Spleen (tissue), 11 donors: Measurements from ENCODE around the gene COBLL1. TPM values are rescaled to one million over a fixed set of nuclear protein-coding genes. Genes with fewer than 3 reads are reported as not detected.

ENCODE experiments used
- DNase-seq: peaks from one replicate; pipeline ENCODE4 v3.0.0-alpha.2; 2020
- H3K27ac ChIP-seq, 8 donors: fragments of 200-600 bp; sonication (generic) in 7 of 8; 1 replicate in 4 of 8; 2 replicates in 4 of 8; pipeline versions ENCODE4 v1.5.0 to v1.8.0; 2016 to 2021; ENCODE audit warnings: inconsistent platforms in 4 of 8, mild to moderate bottlenecking in 4 of 8, moderate library complexity in 1 of 8
- H3K27me3 ChIP-seq, 7 donors: fragments of 200-600 bp; sonication (generic) in 6 of 7; replicated peaks in 1 of 7; 1 replicate in 4 of 7; 2 replicates in 3 of 7; pipeline versions ENCODE4 v1.5.0 to v1.8.0; 2016 to 2021; ENCODE audit warnings: inconsistent platforms in 3 of 7, mild to moderate bottlenecking in 1 of 7
- H3K36me3 ChIP-seq, 6 donors: fragments of 200-600 bp; sonication (generic) in 5 of 6; 1 replicate in 4 of 6; 2 replicates in 2 of 6; pipeline versions ENCODE4 v1.5.0 to v1.8.0; 2016 to 2021; ENCODE audit warnings: inconsistent platforms in 2 of 6
- H3K4me1 ChIP-seq, 6 donors: fragments of 200-600 bp; sonication (generic) in 5 of 6; 1 replicate in 3 of 6; 2 replicates in 3 of 6; pipeline versions ENCODE4 v1.5.0 to v1.8.0; 2016 to 2021; ENCODE audit warnings: inconsistent platforms in 3 of 6
- H3K4me3 ChIP-seq, 8 donors: fragments of 200-600 bp; sonication (generic) in 7 of 8; 1 replicate in 4 of 8; 2 replicates in 4 of 8; pipeline versions ENCODE4 v1.5.0 to v1.8.0; 2016 to 2021; ENCODE audit warnings: inconsistent platforms in 4 of 8, mild to moderate bottlenecking in 4 of 8, moderate library complexity in 2 of 8
- H3K9me3 ChIP-seq, 8 donors: fragments of 200-600 bp; sonication (generic) in 7 of 8; 1 replicate in 4 of 8; 2 replicates in 4 of 8; pipeline versions ENCODE4 v1.5.0 to v1.8.0; 2016 to 2021; ENCODE audit warnings: inconsistent platforms in 4 of 8
- POLR2A ChIP-seq, 3 donors: fragments of 450-650 bp; IDR thresholded peaks; one replicate each; pipeline ENCODE4 v1.5.1; 2017; ENCODE audit warnings: antibody characterized with exemption in 3 of 3, mild to moderate bottlenecking in 1 of 3
- POLR2AphosphoS5 ChIP-seq, 3 donors: sonication (generic); formaldehyde crosslinking; IDR thresholded peaks; one replicate each; pipeline ENCODE4 v1.5.1; 2017; ENCODE audit warnings: antibody characterized with exemption in 3 of 3
- WGBS, 5 donors: extraction: QIAGEN DNeasy Blood & Tissue Kit in 3 of 5; methylation state at CpG; one replicate each; pipeline versions ENCODE4 v1.1.5 to v1.1.7; 2013 to 2018; 5-methylcytosine and 5-hydroxymethylcytosine counted together
- intact Hi-C: fragments of 100-400 bp; cut with DNase I; formaldehyde crosslinking; loops from one replicate; pipeline ENCODE4 v1.15.0; 2023; ENCODE audit warnings: low total_unique reads
- polyA plus RNA-seq, 3 donors: library from polyadenylated mRNA; stranded (reverse); fragments of 200-250 nt; gene quantifications; one replicate each; pipeline ENCODE4 v1.2.1, GENCODE V29; 2013
- total RNA-seq, 7 donors: library from RNA; depleted of rRNA in 3 of 7; stranded (reverse); fragments of >200 nt in 3 of 7; fragmentation: NEBNext Ultra II Directional in 4 of 7; extraction: Animal tissue kit (Norgen Biotek cat#: 25700) in 4 of 7; gene quantifications; one replicate each; pipeline versions ENCODE4 v1.1.0 to v1.2.1, GENCODE V29; 2016 to 2021
- TF ChIP-seq, protein P1 (sequence below), 11 experiments: fragments of 200-600 bp in 7 of 11; fragments of 450-650 bp in 4 of 11; sonication (generic) in 4 of 11; IDR thresholded peaks in 8 of 11; conservative IDR thresholded peaks in 3 of 11; 1 replicate in 7 of 11; 2 replicates in 4 of 11; pipeline versions ENCODE4 v1.4.0 to v1.8.0; 2016 to 2021; ENCODE audit warnings: antibody characterized with exemption in 11 of 11, inconsistent platforms in 4 of 11, mild to moderate bottlenecking in 1 of 11
- donor health status: healthy with polysubstance abuse.
- donor health status: DM: no; HTN: no; CAD: no; lungs with moderate emphysema.
- donor health status: DM: no; HTN: no; CAD: no.
- donor health status: Bipolar disorder and iron deficiency.
- donor health status: healthy.
- donor health status: DM: no; HTN: no; CAD: no.
- donor health status: DM: yes; HTN: yes; CAD: no.

Gene COBLL1
- total and polyA plus RNA-seq, 10 donors = 6.4 to 86.8 (median 49.9) TPM

DNA sequence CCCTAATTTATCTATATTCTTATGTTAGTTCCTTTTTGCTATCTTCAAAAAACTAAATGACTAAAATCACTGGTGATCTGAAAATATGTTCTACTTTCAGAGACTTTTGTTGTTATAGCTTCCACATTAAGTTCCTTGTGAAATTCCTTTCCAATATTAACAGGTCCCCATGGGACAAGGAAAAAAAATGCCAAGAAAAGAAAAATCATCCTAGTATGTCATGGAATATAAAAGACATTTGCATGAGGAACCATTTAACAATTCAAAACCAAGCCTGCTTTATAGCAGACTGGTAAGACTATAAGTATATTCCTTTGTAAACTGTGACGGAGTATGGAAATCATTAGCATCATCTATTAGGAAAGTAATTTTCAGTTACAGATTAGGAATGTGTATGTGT is 48.1 kb downstream of the COBLL1 start:
- no peaks in the 10 kb centered on the region for H3K36me3 ChIP-seq
- TF ChIP-seq POLR2A (IDR thresholded peaks at IDR 0.05) (no peak), POLR2AphosphoS5 (IDR thresholded peaks at IDR 0.05) (no peak)
- TF ChIP-seq, protein P1, sequence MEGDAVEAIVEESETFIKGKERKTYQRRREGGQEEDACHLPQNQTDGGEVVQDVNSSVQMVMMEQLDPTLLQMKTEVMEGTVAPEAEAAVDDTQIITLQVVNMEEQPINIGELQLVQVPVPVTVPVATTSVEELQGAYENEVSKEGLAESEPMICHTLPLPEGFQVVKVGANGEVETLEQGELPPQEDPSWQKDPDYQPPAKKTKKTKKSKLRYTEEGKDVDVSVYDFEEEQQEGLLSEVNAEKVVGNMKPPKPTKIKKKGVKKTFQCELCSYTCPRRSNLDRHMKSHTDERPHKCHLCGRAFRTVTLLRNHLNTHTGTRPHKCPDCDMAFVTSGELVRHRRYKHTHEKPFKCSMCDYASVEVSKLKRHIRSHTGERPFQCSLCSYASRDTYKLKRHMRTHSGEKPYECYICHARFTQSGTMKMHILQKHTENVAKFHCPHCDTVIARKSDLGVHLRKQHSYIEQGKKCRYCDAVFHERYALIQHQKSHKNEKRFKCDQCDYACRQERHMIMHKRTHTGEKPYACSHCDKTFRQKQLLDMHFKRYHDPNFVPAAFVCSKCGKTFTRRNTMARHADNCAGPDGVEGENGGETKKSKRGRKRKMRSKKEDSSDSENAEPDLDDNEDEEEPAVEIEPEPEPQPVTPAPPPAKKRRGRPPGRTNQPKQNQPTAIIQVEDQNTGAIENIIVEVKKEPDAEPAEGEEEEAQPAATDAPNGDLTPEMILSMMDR (IDR thresholded peaks at IDR 0.05 in 8 of 11, conservative IDR thresholded peaks at IDR 0.05 in 3 of 11) = no peak
- 96 to 98% (median 96%) methylated on average over 1 of the region's 1 CpG for WGBS, 5 donors
- no peaks in the 10 kb centered on the region for H3K27me3 ChIP-seq
- DNase-seq = no peak
- peaks cover 0 to 45% (median 8%) of the 10 kb centered on the region in 6 donors for H3K4me1 ChIP-seq
- intact Hi-C loops = no loop called here
- H3K27ac ChIP-seq = no peak overlapping the region
- H3K4me3 ChIP-seq = no peak overlapping the region
- no peaks in the 10 kb centered on the region for H3K9me3 ChIP-seq

DNA sequence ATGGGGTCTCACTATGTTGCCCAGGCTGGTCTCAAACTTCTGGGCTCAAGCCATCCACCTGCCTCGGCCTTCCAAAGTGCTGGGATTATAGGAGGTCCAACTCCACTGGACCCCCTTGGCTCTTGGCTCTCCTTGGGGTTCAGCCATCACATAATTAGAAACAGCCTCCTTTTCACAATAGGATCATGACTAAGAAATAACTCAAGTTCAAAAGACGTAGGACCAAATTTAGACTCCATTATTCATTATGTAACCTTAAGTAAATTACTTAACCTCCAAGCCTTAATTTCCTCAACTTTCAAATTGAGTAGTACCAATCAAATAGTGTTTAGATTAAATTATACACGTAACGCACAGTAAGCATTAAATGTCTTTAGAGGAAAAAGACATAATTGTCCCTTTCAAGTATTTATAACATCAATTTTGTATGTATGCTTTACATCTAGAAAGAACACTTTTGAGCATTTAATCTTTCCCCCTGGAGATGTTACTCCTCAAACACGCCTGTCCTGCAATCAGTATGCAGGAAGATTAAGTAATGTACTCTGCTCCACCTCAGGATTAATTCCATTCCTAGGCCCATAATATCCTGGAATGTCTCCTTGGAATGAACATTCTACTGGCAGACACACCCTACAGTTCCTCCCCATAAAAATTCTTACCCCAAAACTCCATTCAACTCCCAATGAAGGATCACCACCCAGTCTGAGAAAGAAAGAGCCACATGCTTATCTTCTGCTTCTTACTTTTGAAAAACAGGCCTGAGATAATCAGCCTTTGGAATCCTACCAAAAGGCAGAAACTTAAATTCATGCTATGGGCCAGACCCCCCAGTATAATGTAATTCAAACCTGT is 49.1 kb downstream of the COBLL1 start:
- H3K27me3 ChIP-seq = no peaks in the 10 kb centered on the region
- H3K4me3 ChIP-seq = no peak overlapping the region
- H3K9me3 ChIP-seq = no peaks in the 10 kb centered on the region

DNA sequence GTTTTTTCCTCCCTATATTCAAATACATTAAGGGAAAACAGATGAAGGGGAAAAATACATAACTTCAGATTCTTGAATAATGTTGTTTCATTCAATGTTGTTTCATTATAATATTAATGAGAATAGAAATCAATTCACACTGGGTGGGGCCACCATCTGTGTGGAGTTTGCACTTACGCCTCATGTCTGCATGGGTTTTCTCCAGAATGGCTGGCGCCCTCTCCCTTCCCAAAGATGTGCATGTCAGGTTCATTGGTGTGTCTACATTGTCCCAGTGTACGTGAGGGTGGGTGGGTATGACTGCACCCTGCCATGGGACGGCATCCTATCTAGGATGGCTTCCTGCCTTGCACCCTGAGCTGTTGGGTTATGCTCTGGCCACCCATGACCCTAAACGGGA is 51.7 kb downstream of the COBLL1 start:
- intact Hi-C loops = no loop called here
- no peak for DNase-seq
- H3K27ac ChIP-seq = no peak overlapping the region
- no peaks in the 10 kb centered on the region for H3K36me3 ChIP-seq
- H3K4me1 ChIP-seq = peaks cover 0 to 25% (median 6%) of the 10 kb centered on the region in 6 donors
- 87 to 93% (median 90%) methylated on average over 5 of the region's 5 CpGs for WGBS, 5 donors
- no peak overlapping the region for H3K4me3 ChIP-seq
- H3K9me3 ChIP-seq = no peaks in the 10 kb centered on the region
- no peaks in the 10 kb centered on the region for H3K27me3 ChIP-seq
- TF ChIP-seq POLR2A (IDR thresholded peaks at IDR 0.05) (no peak), POLR2AphosphoS5 (IDR thresholded peaks at IDR 0.05) (no peak)
- TF ChIP-seq, protein P1 (IDR thresholded peaks at IDR 0.05 in 8 of 11, conservative IDR thresholded peaks at IDR 0.05 in 3 of 11) = no peak

More for the DNA sequence above, 49.1 kb downstream of the COBLL1 start:
- TF ChIP-seq, protein P1 (IDR thresholded peaks at IDR 0.05 in 8 of 11, conservative IDR thresholded peaks at IDR 0.05 in 3 of 11) = no peak
- no peak for TF ChIP-seq POLR2A (IDR thresholded peaks at IDR 0.05)
- TF ChIP-seq POLR2AphosphoS5 (IDR thresholded peaks at IDR 0.05) = no peak
- WGBS, 5 donors = 80 to 97% (median 88%) methylated on average over 5 of the region's 5 CpGs
- H3K27ac ChIP-seq = no peak overlapping the region
- DNase-seq = no peak
- intact Hi-C loops = no loop called here
- H3K4me1 ChIP-seq = peaks cover 0 to 36% (median 4%) of the 10 kb centered on the region in 6 donors
- H3K36me3 ChIP-seq = no peaks in the 10 kb centered on the region

DNA sequence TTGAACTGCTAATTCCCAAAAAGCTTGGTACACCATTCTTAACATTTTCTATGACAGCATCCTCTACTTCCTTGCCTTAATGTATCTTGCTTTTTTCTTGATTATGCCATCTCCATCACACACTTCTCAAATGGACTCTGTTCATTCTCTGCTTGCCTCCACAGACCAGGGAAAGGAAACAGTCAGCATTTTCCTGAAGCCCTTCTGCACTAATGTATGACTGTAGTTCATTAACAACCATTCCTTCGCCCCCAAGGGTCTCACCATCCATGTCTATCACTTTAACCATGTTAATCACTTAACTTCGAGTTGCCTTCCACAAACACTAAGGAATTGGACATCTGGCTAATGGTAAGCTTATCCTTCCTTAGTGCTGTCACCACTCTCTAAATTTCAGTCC is 54.8 kb downstream of the COBLL1 start:
- WGBS, 5 donors = 83 to 91% (median 86%) methylated on average over 2 of the region's 2 CpGs
- Histone ChIP-seq H3K9me3 (no peaks in the 10 kb centered on the region), H3K4me1 (peaks cover 0 to 16% (median 2%) of the 10 kb centered on the region in 6 donors), H3K4me3 (no peak overlapping the region), H3K27me3 (no peaks in the 10 kb centered on the region), H3K36me3 (no peaks in the 10 kb centered on the region), H3K27ac (no peak overlapping the region)
- TF ChIP-seq, protein P1 (IDR thresholded peaks at IDR 0.05 in 8 of 11, conservative IDR thresholded peaks at IDR 0.05 in 3 of 11) = no peak
- TF ChIP-seq POLR2AphosphoS5 (IDR thresholded peaks at IDR 0.05) (no peak), POLR2A (IDR thresholded peaks at IDR 0.05) (no peak)
- DNase-seq = no peak
- intact Hi-C loops = no loop called here
